GM23248 (cell line): ENCODE measurements around the gene CNST. TPM values are rescaled to one million over a fixed set of nuclear protein-coding genes. Genes with fewer than 3 reads are reported as not detected.

Experiments used
- DNase-seq: peaks from one replicate; pipeline ENCODE4 v3.0.0-alpha.2; 2015
- H2AFZ ChIP-seq: fragments of 200-600 bp; sonication (generic); 2 replicates; pipeline ENCODE4 v1.6.1; 2016; ENCODE audit warnings: antibody characterized with exemption
- H3F3A ChIP-seq: fragments of 200-600 bp; sonication (generic); 2 replicates; pipeline ENCODE4 v1.6.1; 2016; ENCODE audit warnings: mild to moderate bottlenecking, antibody characterized with exemption, mixed run types; ENCODE audit not compliant: insufficient read depth
- H3K27ac ChIP-seq: fragments of 200-600 bp; sonication (generic); 2 replicates; pipeline ENCODE4 v1.5.1; 2016; ENCODE audit warnings: mild to moderate bottlenecking
- H3K27me3 ChIP-seq: fragments of 200-600 bp; sonication (generic); replicated peaks from 2 replicates; pipeline ENCODE4 v1.6.1; 2016; ENCODE audit warnings: mild to moderate bottlenecking; ENCODE audit not compliant: insufficient read depth
- H3K36me3 ChIP-seq: fragments of 200-600 bp; sonication (generic); 2 replicates; pipeline ENCODE4 v1.6.1; 2016; ENCODE audit warnings: low read depth, mild to moderate bottlenecking
- H3K4me1 ChIP-seq: fragments of 200-600 bp; sonication (generic); 2 replicates; pipeline ENCODE4 v1.6.1; 2016; ENCODE audit warnings: mild to moderate bottlenecking; ENCODE audit not compliant: insufficient read depth
- H3K4me2 ChIP-seq: fragments of 200-600 bp; sonication (generic); one replicate; pipeline ENCODE4 v1.6.1; 2016; ENCODE audit warnings: mild to moderate bottlenecking; ENCODE audit not compliant: unreplicated experiment
- H3K4me3 ChIP-seq: fragments of 200-600 bp; sonication (generic); 2 replicates; pipeline ENCODE4 v1.5.1; 2016; ENCODE audit warnings: mild to moderate bottlenecking
- H3K79me2 ChIP-seq: fragments of 200-600 bp; sonication (generic); 2 replicates; pipeline ENCODE4 v1.6.1; 2016; ENCODE audit warnings: mild to moderate bottlenecking; ENCODE audit not compliant: insufficient read depth
- H3K9ac ChIP-seq: fragments of 200-600 bp; sonication (generic); 2 replicates; pipeline ENCODE4 v1.6.1; 2016; ENCODE audit warnings: mild to moderate bottlenecking
- H3K9me2 ChIP-seq: fragments of 200-600 bp; sonication (generic); 2 replicates; pipeline ENCODE4 v1.6.1; 2016; ENCODE audit warnings: mixed run types, mild to moderate bottlenecking, moderate library complexity; ENCODE audit not compliant: insufficient read depth
- H3K9me3 ChIP-seq: fragments of 200-600 bp; sonication (generic); one replicate; pipeline ENCODE4 v1.6.1; 2017; ENCODE audit warnings: low read depth
- H4K20me1 ChIP-seq: fragments of 200-600 bp; sonication (generic); 2 replicates; pipeline ENCODE4 v1.6.0; 2016; ENCODE audit not compliant: insufficient read depth
- EZH2 ChIP-seq: fragments of 200-600 bp; sonication (generic); IDR thresholded peaks from 2 replicates; pipeline ENCODE4 v1.6.1; 2018; ENCODE audit warnings: antibody characterized with exemption, mild to moderate bottlenecking; ENCODE audit not compliant: insufficient read depth, poor library complexity, severe bottlenecking
- EZH2phosphoT487 ChIP-seq: fragments of 200-600 bp; sonication (generic); IDR thresholded peaks from 2 replicates; pipeline ENCODE4 v1.6.1; 2018; ENCODE audit warnings: antibody characterized with exemption, moderate library complexity, mild to moderate bottlenecking, low read depth; ENCODE audit not compliant: insufficient read depth
- WGBS, 2 experiments: methylation state at CpG; one replicate each; pipeline ENCODE4 v1.1.6; 2015 to 2017; ENCODE audit warnings: low lambda C conversion rate in 2 of 2, low coverage in 1 of 2; ENCODE audit errors: missing lambda C conversion rate in 2 of 2; 5-methylcytosine and 5-hydroxymethylcytosine counted together
- in situ Hi-C: fragments of 300-500 bp; cut with MboI; formaldehyde crosslinking; loops from 2 replicates; pipeline ENCODE4 v1.15.0; 2020
- polyA plus RNA-seq: library from polyadenylated mRNA; unstranded; fragments of >200 nt; fragmentation: Nextera tagmentation; extraction: Ambion mirVana; gene quantifications from 2 replicates; pipeline ENCODE4 v1.2.1, GENCODE V29; 2016
- total RNA-seq: library from RNA; depleted of rRNA; stranded (reverse); fragments of >200 nt; shearing (Covaris generic); gene quantifications from 2 replicates; pipeline ENCODE4 v1.2.3, GENCODE V29; 2014

Gene CNST
- total and polyA plus RNA-seq, 2 experiments from 2014 or later: 33.5 to 41.7 TPM

DNA sequence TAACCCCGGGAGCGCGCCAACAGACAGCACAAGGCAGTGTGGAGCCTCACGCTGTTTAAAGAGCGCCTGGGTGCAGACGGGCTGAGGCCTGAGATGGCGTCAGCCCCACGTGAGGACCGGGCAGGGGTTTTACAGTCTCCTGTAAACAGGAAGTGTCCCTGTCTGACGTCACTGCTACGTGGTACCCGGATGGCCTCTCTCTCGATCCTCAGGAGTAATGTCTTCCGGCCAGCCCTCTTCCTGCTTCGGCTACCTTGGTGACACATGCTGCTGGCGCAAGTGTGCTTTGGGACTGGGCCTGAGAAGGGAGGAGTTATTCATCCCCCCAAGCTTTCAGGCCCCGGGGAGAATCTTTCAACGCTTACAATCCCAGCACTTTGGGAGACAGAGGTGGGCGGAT lies 41.2 kb downstream of the CNST start:
- in situ Hi-C loops: no loop called here
- Histone ChIP-seq H3F3A (peaks cover 36% of the 10 kb centered on the region), H4K20me1 (no peaks in the 10 kb centered on the region), H3K27ac (no peak overlapping the region), H3K9me2 (no peaks in the 10 kb centered on the region), H3K9me3 (no peaks in the 10 kb centered on the region), H3K36me3 (no peaks in the 10 kb centered on the region), H3K4me1 (peaks cover 24% of the 10 kb centered on the region), H3K9ac (no peak overlapping the region), H3K79me2 (peaks cover 85% of the 10 kb centered on the region), H3K4me2 (no peak overlapping the region), H2AFZ (no peak overlapping the region), H3K4me3 (no peak overlapping the region), H3K27me3 (no peaks in the 10 kb centered on the region)
- 93 to 94% methylated on average over 18 to 19 of the region's 19 CpGs for WGBS, 2 experiments
- TF ChIP-seq EZH2phosphoT487 (no peak), EZH2 (no peak)
- no peak for DNase-seq

DNA sequence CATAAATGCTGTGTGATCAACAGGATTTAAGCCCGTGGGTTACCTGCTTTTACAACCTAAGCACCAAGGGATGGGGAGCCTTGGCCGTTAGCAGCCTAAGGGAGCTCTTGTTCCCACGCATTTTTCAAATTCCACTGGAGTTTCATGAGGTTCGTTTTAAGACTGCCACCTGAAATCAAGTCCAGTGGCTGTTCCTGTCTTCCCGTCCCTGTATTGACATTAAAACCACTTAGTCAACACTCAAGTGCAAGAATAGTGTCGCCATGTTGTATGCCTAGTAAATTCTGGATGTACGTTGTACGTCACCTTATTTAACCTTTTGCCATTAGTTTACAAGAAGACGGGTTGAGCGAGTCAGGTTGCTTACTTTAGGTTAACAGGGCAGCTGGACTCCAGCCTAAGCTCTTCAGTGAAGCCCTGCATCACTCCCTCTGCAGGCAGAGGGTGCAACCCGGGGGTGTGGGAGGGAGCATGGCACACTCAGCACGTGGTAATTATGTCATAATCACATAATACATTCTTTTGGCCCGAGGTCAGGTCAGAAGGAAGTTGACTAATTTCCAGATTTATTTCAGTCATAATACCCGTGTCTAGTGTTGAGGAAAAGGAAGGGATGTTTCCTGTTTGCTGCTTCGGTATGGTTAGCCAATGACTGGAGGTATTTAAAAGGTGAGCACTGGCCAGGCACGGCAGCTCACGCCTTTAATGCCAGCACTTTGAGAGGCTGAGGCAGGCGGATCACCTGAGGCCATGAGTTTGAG lies 42.5 kb downstream of the CNST start:
- in situ Hi-C loops: no loop called here
- Histone ChIP-seq H3K36me3 (no peaks in the 10 kb centered on the region), H3F3A (peaks cover 39% of the 10 kb centered on the region), H3K79me2 (peaks cover 84% of the 10 kb centered on the region), H3K9ac (peak overlapping the region; percentile 19; the same call in 1 of the 2 replicates), H3K4me3 (peak overlapping the region; percentile 35), H4K20me1 (no peaks in the 10 kb centered on the region), H3K27me3 (no peaks in the 10 kb centered on the region), H3K9me2 (no peaks in the 10 kb centered on the region), H3K9me3 (no peaks in the 10 kb centered on the region), H3K4me1 (peaks cover 24% of the 10 kb centered on the region), H3K27ac (peak overlapping the region; percentile 77), H3K4me2 (peak overlapping the region; percentile 33), H2AFZ (no peak overlapping the region)
- 27% methylated on average over 18 of the region's 18 CpGs for WGBS, 2 experiments
- peak; percentile 96 for DNase-seq
- TF ChIP-seq EZH2 (no peak), EZH2phosphoT487 (no peak)

DNA sequence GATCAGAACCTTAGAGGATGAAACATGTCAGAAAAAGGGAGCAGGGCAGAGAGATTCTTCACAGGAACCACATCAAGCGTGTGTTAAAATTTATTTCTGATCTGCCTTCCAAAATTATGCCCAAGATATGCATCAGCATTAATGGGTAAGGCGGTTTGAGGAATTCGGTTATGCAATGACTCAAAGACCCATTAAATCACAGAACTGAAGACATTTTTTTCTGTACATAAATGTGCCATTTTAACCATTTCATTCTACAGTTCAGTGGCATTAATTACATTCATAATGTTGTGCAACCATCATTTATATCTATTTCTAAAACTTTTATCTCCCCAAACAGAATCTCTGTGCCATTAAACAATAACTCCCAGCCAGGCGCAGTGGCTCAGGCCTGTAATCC lies 43.4 kb downstream of the CNST start:
- Histone ChIP-seq H3K9me3 (no peaks in the 10 kb centered on the region), H3K36me3 (no peaks in the 10 kb centered on the region), H3K4me1 (peaks cover 24% of the 10 kb centered on the region), H3K9ac (peak overlapping the region; percentile 19; the same call in 1 of the 2 replicates), H3F3A (peaks cover 39% of the 10 kb centered on the region), H3K4me3 (peak overlapping the region; percentile 35), H3K4me2 (peak overlapping the region; percentile 33), H3K9me2 (no peaks in the 10 kb centered on the region), H3K27ac (peak overlapping the region; percentile 77), H3K79me2 (peaks cover 84% of the 10 kb centered on the region), H2AFZ (no peak overlapping the region), H3K27me3 (no peaks in the 10 kb centered on the region), H4K20me1 (no peaks in the 10 kb centered on the region)
- in situ Hi-C loops: no loop called here
- whole genome bisulfite sequencing, 2 experiments: 41% methylated on average over 4 of the region's 4 CpGs
- TF ChIP-seq EZH2phosphoT487: no peak
- TF ChIP-seq EZH2: no peak
- peak; percentile 64 for DNase-seq

DNA sequence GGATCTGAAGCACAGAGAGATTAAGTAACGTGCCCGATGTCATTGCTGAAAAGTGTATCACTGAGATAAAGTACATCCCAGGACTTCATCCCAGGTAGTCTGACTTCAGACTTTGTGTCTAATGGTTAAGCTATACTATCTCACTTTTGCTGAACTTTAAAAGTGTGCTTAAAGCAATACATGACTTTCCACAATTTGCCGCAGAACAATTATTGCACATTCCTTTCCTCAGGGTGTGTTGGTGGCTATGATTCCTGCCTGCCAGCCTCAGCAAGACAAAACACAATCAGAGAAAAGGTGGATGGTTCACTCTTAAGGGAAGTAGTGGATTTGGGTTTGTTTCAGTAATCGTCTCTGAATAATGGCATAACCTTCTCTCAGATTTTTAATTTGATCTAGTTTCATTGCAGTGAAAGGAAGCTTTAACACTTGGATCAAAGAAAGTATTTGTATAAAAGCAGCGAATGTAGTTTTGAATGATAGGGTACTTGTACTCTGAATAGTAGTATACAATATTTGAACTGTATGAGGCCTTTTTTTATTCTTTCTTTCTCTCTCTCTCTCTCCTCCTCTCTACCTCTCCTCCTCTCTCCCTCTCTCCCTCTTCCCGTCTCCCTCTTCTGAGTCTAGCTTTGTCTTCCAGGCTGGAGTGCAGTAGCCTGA lies 47.0 kb downstream of the CNST start:
- no peak overlapping the region for H2AFZ ChIP-seq
- H3K27ac ChIP-seq: no peak overlapping the region
- H3K4me3 ChIP-seq: no peak overlapping the region
- peaks cover 38% of the 10 kb centered on the region for H3F3A ChIP-seq
- no peaks in the 10 kb centered on the region for H3K27me3 ChIP-seq
- 85 to 89% methylated on average over 6 of the region's 6 CpGs for WGBS, 2 experiments
- H3K9me3 ChIP-seq: no peaks in the 10 kb centered on the region
- in situ Hi-C loops: no loop called here
- no peak overlapping the region for H3K4me2 ChIP-seq
- DNase-seq: no peak
- no peaks in the 10 kb centered on the region for H3K9me2 ChIP-seq
- no peaks in the 10 kb centered on the region; the same call in 1 of the 2 replicates for H3K36me3 ChIP-seq
- H3K4me1 ChIP-seq: peaks cover 35% of the 10 kb centered on the region
- no peak overlapping the region for H3K9ac ChIP-seq
- no peaks in the 10 kb centered on the region for H4K20me1 ChIP-seq
- peaks cover 96% of the 10 kb centered on the region for H3K79me2 ChIP-seq
- no peak for TF ChIP-seq EZH2phosphoT487
- no peak for TF ChIP-seq EZH2
